ENCODE results near the gene JADE2.
"Not testable (repeated sequence)": the region's sequence is repeated elsewhere in the genome, so short reads cannot be mapped to it uniquely, and the experiment has no call there.

Gene JADE2

DNA sequence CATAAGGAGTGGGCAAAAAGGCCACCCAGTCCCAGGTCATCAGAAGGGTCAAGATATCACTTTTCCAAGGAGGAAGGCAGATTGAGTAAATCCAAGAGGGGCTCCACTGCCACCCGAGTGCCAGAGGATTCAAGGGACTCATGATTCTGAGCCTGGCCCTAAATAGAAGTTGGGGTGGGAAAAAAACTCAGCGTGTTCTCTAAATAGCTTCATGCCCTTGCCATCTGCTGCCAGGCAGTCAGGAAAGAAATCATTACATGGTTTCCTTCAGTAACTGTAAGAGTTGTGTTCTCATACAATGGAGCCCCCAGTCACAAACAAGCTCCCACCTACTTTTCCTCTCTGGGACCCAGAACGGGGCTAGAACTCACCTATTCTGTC is 70.0 kb downstream of the JADE2 start:
- DNase-seq = no peak

DNA sequence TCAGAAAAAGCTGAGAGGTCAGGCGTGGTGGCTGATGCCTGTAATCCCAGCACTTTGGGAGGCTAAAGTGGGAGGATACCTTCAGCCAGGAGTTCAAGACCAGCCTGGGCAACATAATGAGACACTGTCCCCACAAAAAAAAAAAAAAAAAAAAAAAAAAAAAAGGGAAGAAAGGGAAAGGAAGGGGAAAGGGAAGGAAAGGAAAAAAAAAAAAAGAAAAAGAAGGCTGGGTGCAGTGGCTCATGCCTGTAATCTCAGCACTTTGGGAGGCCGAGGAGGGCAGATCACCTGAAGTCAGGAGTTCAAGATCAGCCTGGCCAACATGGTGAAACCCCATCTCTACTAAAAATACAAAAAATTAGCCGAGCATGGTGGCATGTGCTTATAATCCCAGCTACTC is 74.3 kb downstream of the JADE2 start:
- not testable (repeated sequence) for DNase-seq

- no peak for DNase-seq
These were observed 75.1 kb downstream of the JADE2 start for GRCh38 chr5:134600600-134600999.

GRCh38 chr5:134603059-134603458 is 77.6 kb downstream of the JADE2 start:
- DNase-seq = no peak

- DNase-seq = no peak
These were observed 79.4 kb downstream of the JADE2 start for GRCh38 chr5:134604908-134605307.

DNA sequence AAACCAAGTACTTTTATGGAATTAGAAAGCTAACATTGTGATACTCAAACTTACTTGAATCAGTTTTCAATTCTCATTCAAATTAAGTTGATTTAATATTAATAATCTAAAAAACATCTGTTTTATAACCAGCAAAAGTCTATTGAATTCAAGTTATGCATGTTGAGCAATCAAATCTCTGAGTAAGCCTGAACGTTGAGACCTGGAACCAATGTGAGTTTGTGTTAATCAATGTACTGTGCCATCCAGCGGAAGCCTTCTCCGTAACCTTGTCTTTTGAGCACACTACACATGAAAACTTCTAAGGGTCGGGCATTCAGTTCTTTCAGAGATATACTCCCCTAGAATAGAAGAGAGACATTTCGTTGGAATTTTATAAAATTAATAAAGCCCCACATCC is 81.3 kb downstream of the JADE2 start:
- DNase-seq = no peak

DNA sequence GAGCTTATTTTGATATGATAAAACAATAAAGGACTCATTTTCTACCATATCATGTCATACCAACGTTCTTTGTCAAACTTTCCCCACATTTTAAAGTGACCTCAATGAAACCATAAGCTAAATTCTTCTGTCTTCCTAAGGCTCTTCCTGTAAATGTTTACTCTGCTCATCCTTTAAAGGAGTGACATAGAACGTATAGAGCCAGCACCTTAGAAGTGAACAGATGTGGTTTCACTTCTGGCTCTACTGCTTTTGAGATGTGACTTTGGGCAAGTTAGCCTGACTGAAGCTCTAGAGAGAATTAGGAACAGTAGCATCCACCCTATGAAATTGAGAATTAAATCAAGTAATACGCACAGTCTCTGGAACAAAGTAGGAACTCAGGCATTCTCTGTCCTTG is 83.1 kb downstream of the JADE2 start:
- no peak for DNase-seq

GRCh38 chr5:134609232-134609851 is 83.9 kb downstream of the JADE2 start:
- no peak for DNase-seq

- no peak for DNase-seq
These were observed 85.3 kb downstream of the JADE2 start for GRCh38 chr5:134610725-134611124.

DNA sequence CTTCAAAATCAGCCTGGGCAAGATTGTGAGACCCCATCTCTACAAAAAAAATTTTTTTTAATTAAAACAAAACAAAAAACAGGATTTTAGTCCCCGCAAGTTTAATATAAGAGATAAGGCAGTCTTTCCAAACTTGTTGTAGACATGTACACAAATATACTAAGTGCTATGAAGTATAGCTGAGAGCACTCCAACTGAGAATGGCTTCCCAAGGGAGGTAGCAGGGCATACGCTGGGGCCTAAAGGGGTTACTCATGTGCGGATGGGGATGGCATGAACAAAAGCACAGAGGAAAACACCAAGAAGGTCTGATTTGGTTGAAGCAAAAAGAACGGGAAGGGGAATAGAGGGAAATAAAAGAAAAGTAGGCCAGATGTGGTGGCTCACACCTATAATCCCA is 86.0 kb downstream of the JADE2 start:
- no peak for DNase-seq

DNA sequence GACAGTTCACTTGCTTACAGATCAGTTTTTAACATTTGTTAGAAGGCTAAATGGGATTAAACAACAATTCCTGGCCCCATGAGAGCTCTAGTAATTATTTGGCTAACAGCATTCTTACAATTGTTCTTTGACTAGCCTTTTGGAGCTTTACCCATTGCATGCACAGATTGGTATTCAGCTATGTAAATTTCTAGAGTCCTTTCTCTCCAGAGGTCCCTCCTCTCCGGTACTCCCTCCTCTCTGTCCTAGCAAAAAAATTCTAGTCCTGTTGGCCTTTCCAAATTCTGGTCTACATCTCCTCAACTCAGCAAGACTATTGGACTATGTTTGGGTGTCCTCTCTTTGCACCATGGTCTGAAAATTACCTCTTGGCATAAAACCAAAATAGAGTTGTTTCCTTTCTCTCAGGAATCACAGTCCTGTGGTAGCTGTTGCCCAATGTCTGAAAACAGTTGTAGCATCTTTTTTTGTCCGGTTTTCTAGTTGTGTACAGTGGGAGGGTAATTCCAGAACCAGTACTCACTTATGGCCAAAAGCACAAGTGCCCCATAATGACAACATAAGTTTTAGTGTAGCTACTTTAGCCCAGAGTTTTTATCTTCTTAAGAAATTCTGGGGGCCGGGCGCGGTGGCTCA is 89.1 kb downstream of the JADE2 start:
- no peak for DNase-seq

DNA sequence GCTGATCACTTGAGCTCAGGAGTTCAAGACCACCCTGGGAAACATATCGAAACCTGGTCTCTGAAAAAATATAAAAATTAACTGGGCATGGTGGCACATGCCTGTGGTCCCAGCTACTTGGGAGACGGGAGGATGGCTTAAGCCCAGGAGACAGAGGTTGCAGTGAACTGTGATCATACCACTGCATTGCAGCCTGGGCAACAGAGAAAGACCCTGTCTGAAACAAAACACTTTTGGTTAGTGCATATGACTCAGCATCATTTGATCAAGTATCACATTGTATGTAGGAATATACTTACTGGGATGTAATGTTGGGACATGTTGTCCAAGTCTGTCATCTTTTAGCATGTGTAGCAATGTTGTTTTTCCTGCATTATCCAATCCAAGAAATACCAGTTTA is 95.2 kb downstream of the JADE2 start:
- no peak for DNase-seq

- DNase-seq = no peak
These were observed 100.1 kb downstream of the JADE2 start for GRCh38 chr5:134625559-134625958.

- no peak for DNase-seq
These were observed 101.0 kb downstream of the JADE2 start for GRCh38 chr5:134626369-134627014.
